BE2C (cell line): Measurements from ENCODE around the gene IGF1.

Source experiments
- DNase-seq: peaks from one replicate; pipeline ENCODE4 v3.0.0-alpha.2; 2020
- H3K27me3 ChIP-seq: fragments of 250-450 bp; sonication (Bioruptor Pico); 2 replicates; pipeline ENCODE4 v1.5.1; 2020; ENCODE audit warnings: mild to moderate bottlenecking
- H3K36me3 ChIP-seq: fragments of 250-450 bp; sonication (Bioruptor Pico); 2 replicates; pipeline ENCODE4 v1.5.1; 2020; ENCODE audit warnings: mild to moderate bottlenecking
- H3K4me1 ChIP-seq: fragments of 250-450 bp; sonication (Bioruptor Pico); 2 replicates; pipeline ENCODE4 v1.5.1; 2020
- H3K4me3 ChIP-seq: 2 replicates; pipeline ENCODE4 v1.5.1; 2011; ENCODE audit warnings: low read depth, low read length
- H3K9me3 ChIP-seq: fragments of 250-450 bp; sonication (Bioruptor Pico); 2 replicates; pipeline ENCODE4 v1.5.1; 2020
- TF ChIP-seq, protein P1 (sequence below): IDR thresholded peaks from 2 replicates; pipeline ENCODE4 v1.5.1; 2012; ENCODE audit warnings: mild to moderate bottlenecking, low read depth, low read length

The IGF1 gene

DNA sequence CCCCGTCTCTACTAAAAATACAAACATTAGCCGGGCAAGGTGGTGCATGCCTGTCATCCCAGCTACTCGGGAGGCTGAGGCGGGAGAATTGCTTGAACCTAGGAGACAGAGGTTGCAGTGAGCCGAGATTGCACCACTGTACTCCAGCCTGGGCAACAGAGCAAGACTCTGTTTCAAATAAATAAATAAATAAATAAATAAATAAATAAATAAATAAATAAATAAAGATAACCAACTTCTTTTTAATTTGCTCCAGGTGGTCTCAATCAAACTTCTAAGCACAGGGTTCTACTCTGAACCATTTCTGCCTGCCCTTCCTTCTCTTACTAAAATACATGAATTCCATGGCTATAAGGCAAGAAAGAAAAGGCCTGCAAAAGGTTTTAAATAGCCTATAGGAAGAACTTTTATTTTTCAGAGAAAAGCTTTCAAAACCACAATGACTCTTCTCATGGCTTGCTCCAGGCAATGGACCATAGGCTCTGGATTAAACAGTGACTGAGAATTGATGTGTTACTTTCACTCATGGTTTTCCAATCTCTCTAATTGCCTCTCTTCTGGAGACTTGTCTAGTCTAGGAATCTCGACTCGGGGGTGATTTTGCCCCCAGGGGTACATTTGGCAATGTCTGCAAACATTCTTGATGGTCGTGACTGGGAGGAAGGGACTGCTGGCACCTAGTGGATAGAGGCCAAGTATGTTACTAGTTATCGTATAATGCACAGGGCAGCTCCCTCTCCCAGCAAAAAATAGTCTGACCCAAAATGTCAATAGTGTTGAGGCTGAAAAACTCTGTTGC, 14.4 kb downstream of the IGF1 start:
- TF ChIP-seq, protein P1, sequence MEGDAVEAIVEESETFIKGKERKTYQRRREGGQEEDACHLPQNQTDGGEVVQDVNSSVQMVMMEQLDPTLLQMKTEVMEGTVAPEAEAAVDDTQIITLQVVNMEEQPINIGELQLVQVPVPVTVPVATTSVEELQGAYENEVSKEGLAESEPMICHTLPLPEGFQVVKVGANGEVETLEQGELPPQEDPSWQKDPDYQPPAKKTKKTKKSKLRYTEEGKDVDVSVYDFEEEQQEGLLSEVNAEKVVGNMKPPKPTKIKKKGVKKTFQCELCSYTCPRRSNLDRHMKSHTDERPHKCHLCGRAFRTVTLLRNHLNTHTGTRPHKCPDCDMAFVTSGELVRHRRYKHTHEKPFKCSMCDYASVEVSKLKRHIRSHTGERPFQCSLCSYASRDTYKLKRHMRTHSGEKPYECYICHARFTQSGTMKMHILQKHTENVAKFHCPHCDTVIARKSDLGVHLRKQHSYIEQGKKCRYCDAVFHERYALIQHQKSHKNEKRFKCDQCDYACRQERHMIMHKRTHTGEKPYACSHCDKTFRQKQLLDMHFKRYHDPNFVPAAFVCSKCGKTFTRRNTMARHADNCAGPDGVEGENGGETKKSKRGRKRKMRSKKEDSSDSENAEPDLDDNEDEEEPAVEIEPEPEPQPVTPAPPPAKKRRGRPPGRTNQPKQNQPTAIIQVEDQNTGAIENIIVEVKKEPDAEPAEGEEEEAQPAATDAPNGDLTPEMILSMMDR, result no peak
- Histone ChIP-seq H3K9me3 (no peaks in the 10 kb centered on the region), H3K27me3 (no peaks in the 10 kb centered on the region), H3K4me1 (no peaks in the 10 kb centered on the region), H3K36me3 (no peaks in the 10 kb centered on the region), H3K4me3 (no peak overlapping the region)
- no peak for DNase-seq

DNA sequence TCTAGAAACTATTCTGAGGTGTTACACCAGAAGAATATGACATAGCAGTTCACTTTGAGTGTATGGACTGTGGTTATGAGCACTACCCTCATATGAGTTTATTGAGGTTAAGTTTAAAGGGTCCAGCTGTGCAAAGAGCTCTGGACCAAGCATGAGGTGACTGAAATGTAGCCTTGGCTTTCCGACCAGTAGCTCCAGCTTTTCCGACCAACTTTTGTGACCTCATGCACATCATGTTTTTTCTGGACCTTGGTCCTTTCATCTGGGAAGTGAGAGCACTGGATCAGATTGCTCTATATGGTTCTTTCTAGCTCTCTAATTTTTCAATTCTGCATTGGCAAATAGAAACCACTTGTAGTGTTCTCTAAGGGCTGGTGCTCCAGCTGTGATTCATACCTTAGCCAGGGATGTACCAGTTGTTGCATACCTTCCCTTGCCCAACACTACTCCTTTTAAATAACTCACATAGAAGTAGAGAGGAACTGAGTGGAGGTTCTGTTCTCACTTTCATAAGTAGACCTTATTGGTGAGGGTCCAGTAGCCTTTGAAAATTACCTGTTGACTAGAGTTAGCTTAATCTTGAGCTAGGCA, 16.6 kb downstream of the IGF1 start:
- Histone ChIP-seq H3K9me3 (no peaks in the 10 kb centered on the region), H3K36me3 (no peaks in the 10 kb centered on the region), H3K4me1 (no peaks in the 10 kb centered on the region), H3K27me3 (no peaks in the 10 kb centered on the region), H3K4me3 (no peak overlapping the region)
- no peak for DNase-seq
- TF ChIP-seq, protein P1, result no peak

DNA sequence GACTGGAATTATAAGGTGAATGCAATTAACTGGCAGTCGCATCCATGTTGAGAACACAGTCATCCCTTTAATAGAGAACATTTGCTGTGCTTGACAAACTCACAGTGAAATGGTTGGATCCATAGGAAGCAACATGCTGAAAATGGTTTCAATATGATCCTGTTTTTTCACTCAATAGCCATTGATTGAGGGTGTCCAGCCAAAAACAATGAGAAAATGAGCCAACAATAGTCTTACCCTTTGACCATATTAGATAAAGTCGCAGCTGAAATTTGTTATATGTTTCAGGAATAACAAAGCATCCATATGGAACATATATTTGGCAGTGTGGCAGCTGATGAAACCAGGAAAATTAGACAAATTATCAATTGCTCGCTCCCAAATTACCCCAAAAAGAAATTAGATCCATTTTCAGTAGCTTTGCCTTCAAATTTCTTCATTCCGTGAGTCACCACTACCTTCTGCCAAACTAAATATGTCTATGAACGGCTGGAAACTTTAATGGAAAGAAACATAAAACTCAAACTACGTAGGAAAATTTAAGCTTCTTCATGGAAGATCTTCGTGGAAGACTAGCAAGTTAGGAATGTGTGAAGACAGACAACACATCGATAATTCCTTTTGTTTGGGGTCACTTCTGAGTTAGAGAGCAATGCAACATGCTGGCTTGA, 17.4 kb downstream of the IGF1 start:
- no peak for DNase-seq
- Histone ChIP-seq H3K27me3 (no peaks in the 10 kb centered on the region), H3K9me3 (no peaks in the 10 kb centered on the region), H3K36me3 (no peaks in the 10 kb centered on the region), H3K4me1 (no peaks in the 10 kb centered on the region), H3K4me3 (no peak overlapping the region)
- TF ChIP-seq, protein P1, result no peak

DNA sequence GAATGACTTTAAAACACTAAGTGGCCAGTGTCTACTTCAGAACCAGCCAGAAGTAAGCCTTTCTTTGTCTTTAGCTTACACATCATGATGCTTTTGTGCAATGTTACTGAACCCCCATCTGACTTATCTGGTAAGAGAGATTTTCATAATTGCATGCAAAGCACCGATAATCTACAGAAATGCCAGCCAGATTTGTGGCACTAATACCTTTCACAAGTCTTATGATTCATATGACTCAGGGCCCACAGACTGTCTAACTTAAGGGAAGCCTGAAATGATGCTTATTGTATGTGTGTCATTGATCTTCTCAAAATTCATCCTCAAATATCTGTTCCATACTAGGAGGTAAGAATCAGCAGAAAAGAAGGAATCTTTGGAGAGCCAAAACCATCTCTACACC, 18.0 kb downstream of the IGF1 start:
- DNase-seq, result no peak
- Histone ChIP-seq H3K36me3 (no peaks in the 10 kb centered on the region), H3K4me3 (no peak overlapping the region), H3K4me1 (no peaks in the 10 kb centered on the region), H3K9me3 (no peaks in the 10 kb centered on the region), H3K27me3 (no peaks in the 10 kb centered on the region)
- TF ChIP-seq, protein P1, result no peak

DNA sequence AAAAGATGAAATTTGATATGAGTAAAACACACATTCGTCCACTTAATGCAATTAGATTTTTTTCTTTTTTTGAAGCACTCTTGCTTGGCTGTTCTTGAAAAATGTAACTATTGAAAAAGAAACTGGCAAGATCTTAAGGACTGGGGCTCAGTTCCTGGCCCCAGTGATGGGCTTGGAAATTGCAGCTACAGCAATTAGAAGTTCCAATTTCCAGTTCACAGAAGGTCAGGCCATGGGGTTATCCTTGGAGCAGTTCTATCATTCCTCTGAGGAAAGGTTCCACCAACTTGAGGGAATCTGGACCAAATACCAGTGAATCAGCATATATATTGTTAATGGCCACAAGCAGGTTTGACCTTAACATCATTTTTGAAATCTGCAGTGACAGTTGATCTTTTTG, 18.9 kb downstream of the IGF1 start:
- H3K4me3 ChIP-seq, result no peak overlapping the region
- TF ChIP-seq, protein P1, result no peak
- H3K27me3 ChIP-seq, result no peaks in the 10 kb centered on the region; the same call in 1 of the 2 replicates
- H3K4me1 ChIP-seq, result no peaks in the 10 kb centered on the region
- H3K36me3 ChIP-seq, result no peaks in the 10 kb centered on the region
- DNase-seq, result no peak
- H3K9me3 ChIP-seq, result no peaks in the 10 kb centered on the region

DNA sequence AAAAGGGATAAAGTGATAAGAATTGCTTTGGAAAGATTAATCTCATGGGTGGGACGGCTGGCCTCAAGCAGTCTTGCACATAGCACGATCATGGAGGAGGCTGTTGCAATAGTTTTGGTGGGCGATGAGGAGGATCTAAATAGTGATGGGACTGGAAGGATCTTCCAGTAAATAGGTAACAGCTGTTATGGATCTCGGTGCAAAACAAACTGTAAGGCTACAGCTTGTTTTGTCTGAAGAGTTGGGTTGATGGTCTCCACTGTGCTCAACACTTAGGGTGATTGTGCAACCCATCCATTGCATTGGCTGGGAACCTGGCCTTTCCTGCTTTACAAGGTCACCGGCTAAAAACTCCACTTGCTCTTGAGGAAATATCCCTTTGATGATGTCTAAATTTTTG, 21.0 kb downstream of the IGF1 start:
- H3K4me1 ChIP-seq, result no peaks in the 10 kb centered on the region
- no peaks in the 10 kb centered on the region for H3K9me3 ChIP-seq
- no peak for DNase-seq
- no peaks in the 10 kb centered on the region; the same call in 1 of the 2 replicates for H3K27me3 ChIP-seq
- no peaks in the 10 kb centered on the region for H3K36me3 ChIP-seq
- H3K4me3 ChIP-seq, result no peak overlapping the region
- TF ChIP-seq, protein P1, result no peak
